Astrocyte of the cerebellum (primary cell): ENCODE results near the gene TWNK.

Experiments
- DNase-seq: peaks from one replicate; pipeline ENCODE4 v3.0.0-alpha.2; 2011; ENCODE audit warnings: low read depth
- H3K4me3 ChIP-seq: 2 replicates; pipeline ENCODE4 v1.5.1; 2011; ENCODE audit warnings: mild to moderate bottlenecking, low read depth, low read length, moderate library complexity
- in situ Hi-C: cut with HindIII; loops from 2 replicates; pipeline ENCODE4 v1.10.0; 2017; ENCODE audit warnings: low sequenced_read_pairs
- TF ChIP-seq, protein P1 (sequence below): IDR thresholded peaks from 2 replicates; pipeline ENCODE4 v1.5.1; 2012; ENCODE audit warnings: low read length, low read depth, moderate library complexity, mild to moderate bottlenecking; ENCODE audit errors: missing control alignments

The TWNK gene

DNA sequence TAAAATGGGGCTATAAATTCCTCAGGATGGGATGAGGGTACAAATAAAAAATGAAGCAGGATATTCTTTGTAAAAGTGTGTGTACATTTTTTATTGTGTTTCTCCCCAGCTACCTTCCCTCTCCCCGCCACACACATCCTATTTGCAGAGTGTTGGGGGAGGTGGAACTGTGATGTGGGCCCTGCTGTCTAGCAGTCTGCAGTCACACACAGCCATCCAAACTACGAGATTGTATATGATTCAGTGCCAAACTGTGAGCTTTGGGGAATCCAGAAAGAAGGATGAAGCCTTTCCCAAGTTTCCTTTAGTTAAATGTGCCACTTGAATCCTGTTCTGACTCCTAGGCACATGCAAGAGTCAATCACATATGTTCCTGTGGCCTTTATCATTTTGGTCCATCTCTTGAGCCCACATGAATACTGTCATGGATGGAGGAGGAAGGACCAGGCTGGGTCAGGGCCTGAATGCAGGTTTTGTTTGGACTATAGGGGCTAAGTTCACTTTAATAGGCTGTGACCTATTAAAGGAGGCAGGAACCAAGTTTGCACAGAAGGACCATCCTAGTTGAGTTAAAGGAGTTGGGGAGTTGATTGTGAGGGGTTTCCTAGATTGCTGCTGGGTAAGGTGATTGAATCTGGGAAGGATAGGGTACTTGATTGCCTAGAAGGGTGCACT, 19.1 kb upstream of the TWNK start:
- H3K4me3 ChIP-seq, result no peak overlapping the region
- DNase-seq, result no peak
- in situ Hi-C loops, result no loop called here
- TF ChIP-seq, protein P1, sequence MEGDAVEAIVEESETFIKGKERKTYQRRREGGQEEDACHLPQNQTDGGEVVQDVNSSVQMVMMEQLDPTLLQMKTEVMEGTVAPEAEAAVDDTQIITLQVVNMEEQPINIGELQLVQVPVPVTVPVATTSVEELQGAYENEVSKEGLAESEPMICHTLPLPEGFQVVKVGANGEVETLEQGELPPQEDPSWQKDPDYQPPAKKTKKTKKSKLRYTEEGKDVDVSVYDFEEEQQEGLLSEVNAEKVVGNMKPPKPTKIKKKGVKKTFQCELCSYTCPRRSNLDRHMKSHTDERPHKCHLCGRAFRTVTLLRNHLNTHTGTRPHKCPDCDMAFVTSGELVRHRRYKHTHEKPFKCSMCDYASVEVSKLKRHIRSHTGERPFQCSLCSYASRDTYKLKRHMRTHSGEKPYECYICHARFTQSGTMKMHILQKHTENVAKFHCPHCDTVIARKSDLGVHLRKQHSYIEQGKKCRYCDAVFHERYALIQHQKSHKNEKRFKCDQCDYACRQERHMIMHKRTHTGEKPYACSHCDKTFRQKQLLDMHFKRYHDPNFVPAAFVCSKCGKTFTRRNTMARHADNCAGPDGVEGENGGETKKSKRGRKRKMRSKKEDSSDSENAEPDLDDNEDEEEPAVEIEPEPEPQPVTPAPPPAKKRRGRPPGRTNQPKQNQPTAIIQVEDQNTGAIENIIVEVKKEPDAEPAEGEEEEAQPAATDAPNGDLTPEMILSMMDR, result no peak

DNA sequence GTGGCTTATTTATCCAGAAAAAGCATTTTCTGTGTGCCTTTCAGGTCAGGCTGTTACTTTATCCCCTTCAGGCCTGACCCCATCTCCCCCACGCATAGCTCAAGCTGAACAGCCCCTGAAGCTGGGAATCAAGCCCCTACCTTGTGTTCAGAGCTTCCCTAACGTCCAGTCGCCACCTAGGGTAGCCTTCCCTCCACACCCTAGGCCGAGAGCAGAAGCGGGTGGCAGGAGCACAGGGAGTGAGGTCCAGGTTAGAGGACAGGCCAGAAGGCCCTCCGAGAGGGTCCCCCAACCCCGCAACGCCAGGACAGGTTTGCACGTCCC, 18.5 kb upstream of the TWNK start:
- H3K4me3 ChIP-seq, result peak overlapping the region; percentile 64
- no peak for DNase-seq
- TF ChIP-seq, protein P1, result no peak
- in situ Hi-C loops, result no loop called here

DNA sequence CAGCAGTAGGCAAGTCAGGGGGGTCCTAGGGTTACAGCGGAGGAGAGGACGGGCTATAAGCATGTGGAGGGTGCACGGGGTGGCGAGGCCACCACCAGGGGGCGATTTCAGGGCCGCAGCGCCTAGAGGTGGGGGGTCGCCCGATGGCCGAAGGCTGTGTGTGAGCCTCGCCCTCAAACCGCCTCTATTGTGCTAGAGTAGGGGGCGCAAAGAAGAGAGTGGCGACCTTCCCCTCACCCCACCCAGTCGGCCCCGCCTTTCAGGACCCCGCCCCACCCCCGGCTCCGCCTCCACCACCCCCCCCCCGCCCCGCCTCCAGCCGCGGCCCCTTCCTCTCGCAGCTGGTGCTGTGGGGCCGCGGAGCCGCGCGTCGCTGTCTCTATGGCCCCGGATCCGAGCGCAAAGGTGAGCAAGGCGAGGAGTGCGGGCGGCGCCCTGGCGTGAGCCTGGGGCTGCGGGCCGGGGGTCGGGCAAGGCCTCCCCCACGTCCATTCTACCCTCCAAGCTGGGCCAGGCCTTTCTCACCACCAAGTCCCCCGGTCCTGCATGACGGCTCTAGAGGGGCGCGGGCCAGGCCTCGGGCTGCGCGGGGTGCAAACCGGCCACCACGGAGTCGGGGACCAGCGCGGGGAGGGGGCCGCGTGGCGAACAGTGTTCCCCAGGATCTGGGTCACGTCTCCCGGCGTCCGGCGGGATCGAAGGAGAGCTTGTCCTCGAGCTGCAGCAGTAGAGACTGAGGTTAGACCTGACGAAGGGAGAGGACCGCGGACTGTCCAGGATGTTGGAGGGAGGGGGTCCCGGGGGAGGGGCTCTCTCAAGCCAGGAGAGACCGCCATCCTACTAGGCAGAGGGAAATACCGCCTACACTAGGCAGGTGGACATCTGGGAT, 17.9 kb upstream of the TWNK start, which contains the start of gene SEMA4G:
TSS of gene SEMA4G (plus strand) at position 318 of the 889 bp plus-strand sequence. CDS start 3,409 bp downstream, outside the sequence.
- no peak for DNase-seq
- TF ChIP-seq, protein P1, result peak; percentile 72
- peak within 1 kb of the TSS; percentile 64 for H3K4me3 ChIP-seq
- in situ Hi-C loops, result no loop called here

DNA sequence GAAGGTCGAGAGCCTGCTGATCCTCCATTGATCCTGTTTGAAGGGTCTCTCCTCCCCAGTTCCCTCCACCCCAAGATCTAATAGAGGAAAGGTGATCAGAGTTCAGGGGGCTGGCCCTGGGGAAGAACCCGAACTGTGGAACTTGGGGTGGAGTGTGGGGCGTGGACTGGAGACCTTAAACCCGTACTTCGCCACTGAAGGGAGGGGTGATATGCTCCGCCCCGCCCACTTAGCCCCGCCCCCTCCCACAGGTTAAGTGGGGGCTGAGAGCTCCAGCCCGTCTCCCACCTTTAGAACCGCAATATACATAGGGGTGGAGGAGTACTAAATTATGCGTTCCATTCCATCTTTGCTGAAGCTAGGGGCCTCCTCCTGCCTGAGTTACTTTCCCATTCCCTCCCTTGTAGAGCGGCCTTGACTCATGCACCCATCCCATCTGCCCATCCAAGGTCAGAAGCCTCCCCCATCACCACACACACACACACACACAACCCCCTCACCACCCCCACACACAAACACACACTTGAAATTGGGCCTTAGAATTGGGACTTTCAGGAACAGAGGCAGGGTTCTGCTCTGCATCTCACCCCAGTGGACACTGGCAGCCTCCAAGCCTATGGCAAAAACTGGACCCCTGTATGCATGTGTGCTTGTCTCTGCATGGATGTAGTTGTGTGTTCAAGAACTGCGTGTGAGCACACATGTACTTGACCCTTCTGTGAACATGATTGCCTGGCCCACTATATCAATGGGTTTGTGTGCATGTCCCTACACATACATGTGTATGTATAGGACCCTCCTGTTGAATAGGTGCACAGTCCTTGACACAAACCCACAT, 17.0 kb upstream of the TWNK start:
- H3K4me3 ChIP-seq, result peak overlapping the region; percentile 64
- in situ Hi-C loops, result no loop called here
- TF ChIP-seq, protein P1, result no peak
- no peak for DNase-seq

DNA sequence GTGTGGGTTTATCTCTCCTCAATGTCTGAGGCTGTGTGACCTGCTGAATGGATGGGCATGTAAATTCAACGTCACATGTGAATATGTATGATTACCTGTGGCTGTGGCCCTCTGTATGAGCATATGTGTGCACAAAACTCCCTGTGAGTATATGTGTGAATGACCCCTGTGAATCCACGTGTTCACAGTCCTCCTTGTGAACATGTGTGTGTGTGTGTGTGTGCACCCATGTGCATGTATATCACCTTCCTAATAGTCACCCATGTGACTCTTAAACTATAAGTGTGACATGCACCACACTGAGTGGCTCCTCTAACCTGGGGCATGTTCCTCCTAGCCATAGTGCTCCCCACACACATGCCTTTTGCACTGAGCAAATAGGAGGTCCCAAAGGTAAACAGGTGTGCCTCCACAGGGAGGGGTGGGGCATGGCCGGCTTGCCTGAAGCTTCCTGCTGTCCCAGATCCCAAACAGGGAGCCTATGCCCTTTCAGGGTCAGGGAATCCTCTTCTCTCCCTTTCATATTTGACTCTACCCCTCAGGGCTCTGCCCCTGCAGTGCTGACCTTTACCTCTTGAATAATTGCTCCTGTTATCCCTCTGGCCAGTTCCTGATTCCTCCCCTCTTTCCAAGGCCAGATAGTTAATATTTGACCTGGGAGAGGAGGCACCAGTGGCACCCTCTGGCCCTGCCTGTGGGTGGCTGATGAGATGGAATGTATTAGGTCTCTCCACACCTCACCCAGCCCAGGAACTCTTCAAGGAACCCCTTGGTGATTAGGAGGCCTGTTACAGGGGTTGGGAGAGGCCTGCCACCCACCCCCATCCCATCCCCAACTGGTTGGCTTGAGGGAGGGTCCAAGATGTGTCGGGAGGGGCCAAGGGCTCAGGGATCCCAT, 16.2 kb upstream of the TWNK start:
- TF ChIP-seq, protein P1, result no peak
- no peak overlapping the region for H3K4me3 ChIP-seq
- DNase-seq, result no peak
- in situ Hi-C loops, result no loop called here
